K562 (cell line): ENCODE measurements around the gene ZNF219. TPM values are rescaled to one million over a fixed set of nuclear protein-coding genes. Genes with fewer than 3 reads are reported as not detected.

Experiments used
- ATAC-seq: fragments of 200-7000 bp; cut with Tn5 transposase; 3 replicates; pipeline ENCODE4 v1.9.1; 2020; ENCODE audit warnings: moderate library complexity
- BruUV-seq: library from RNA; stranded (reverse); fragments of 400-500 nt; replicated peaks from 2 replicates; lab custom pipeline; 2021; lab: Mats Ljungman, UMichigan
- CTCF ChIA-PET: fragments of 300-600 bp; formaldehyde crosslinking; extraction: SDS; loops from one replicate; lab custom pipeline; 2021; ENCODE audit warnings: low intra/inter-chr PET ratio; lab: Yijun Ruan, JAX
- POLR2A ChIA-PET: fragments of 300-600, 350-650 bp; sonication (Branson Sonifier 250); formaldehyde crosslinking; extraction: SDS; loops from one replicate; lab custom pipeline; 2021; ENCODE audit warnings: antibody characterized with exemption, inconsistent platforms; lab: Yijun Ruan, JAX
- DNase-seq, 4 experiments: peaks; one replicate each; pipeline versions ENCODE4 v3.0.0 to v3.0.0-alpha.2; 2011 to 2018; ENCODE audit warnings: low spot score in 3 of 4, mixed read lengths in 3 of 4; ENCODE audit errors: extremely low read depth in 1 of 4
- FAIRE-seq: peaks from 2 replicates; lab custom pipeline; 2011; peaks lifted over from hg19 to GRCh38; lab: Jason Lieb, UNC
- H2AFZ ChIP-seq: 2 replicates; pipeline ENCODE4 v1.6.0; 2011; ENCODE audit warnings: low read depth, low read length, control low read depth, inconsistent platforms
- H3K27ac ChIP-seq: fragments of 200-600 bp; 3 replicates; pipeline ENCODE4 v1.8.0; 2011; ENCODE audit warnings: low read depth, mild to moderate bottlenecking, control low read depth, inconsistent platforms, low read length, moderate library complexity, mixed read lengths; ENCODE audit errors: extremely low read depth
- H3K27me3 ChIP-seq, 2 experiments: fragments of 300-600 bp in 1 of 2; 2 replicates in 1 of 2; 3 replicates in 1 of 2; pipeline versions ENCODE4 v1.6.0 to v1.8.0; 2011; ENCODE audit warnings: inconsistent platforms in 2 of 2, low read length in 2 of 2, mild to moderate bottlenecking in 1 of 2, mixed read lengths in 1 of 2, moderate library complexity in 1 of 2; ENCODE audit not compliant: control insufficient read depth in 2 of 2, insufficient read depth in 2 of 2
- H3K36me3 ChIP-seq: fragments of 300-600 bp; 3 replicates; pipeline ENCODE4 v1.8.0; 2011; ENCODE audit warnings: mild to moderate bottlenecking, low read length, inconsistent platforms; ENCODE audit not compliant: control insufficient read depth, insufficient read depth
- H3K4me1 ChIP-seq, 2 experiments: fragments of 200-600 bp in 1 of 2; replicated peaks in 1 of 2; 2 replicates in 1 of 2; 3 replicates in 1 of 2; pipeline versions ENCODE4 v1.5.1 to v1.8.0; 2011; ENCODE audit warnings: inconsistent platforms in 2 of 2, low read length in 2 of 2, mild to moderate bottlenecking in 1 of 2, mixed read lengths in 1 of 2, moderate library complexity in 1 of 2; ENCODE audit not compliant: control insufficient read depth in 2 of 2, insufficient read depth in 2 of 2
- H3K4me2 ChIP-seq: 2 replicates; pipeline ENCODE4 v1.6.1; 2011; ENCODE audit warnings: low read length, control low read depth, inconsistent platforms, mixed read lengths; ENCODE audit not compliant: insufficient read depth
- H3K4me3 ChIP-seq: fragments of 200-600 bp; sonication (generic), shearing (Covaris generic); 2 replicates; pipeline ENCODE4 v1.5.1; 2016; ENCODE audit warnings: control low read depth, inconsistent platforms
- H3K79me2 ChIP-seq: fragments of 200-600 bp; 3 replicates; pipeline ENCODE4 v1.8.0; 2011; ENCODE audit warnings: low read length, inconsistent platforms; ENCODE audit not compliant: control insufficient read depth, insufficient read depth
- H3K9ac ChIP-seq, 2 experiments: 2 replicates each; pipeline versions ENCODE4 v1.6.0 to v1.6.1; 2011; ENCODE audit warnings: low read depth in 2 of 2, low read length in 2 of 2, control low read depth in 1 of 2, inconsistent platforms in 1 of 2, mild to moderate bottlenecking in 1 of 2, mixed read lengths in 1 of 2; ENCODE audit not compliant: insufficient read depth in 1 of 2
- H3K9me1 ChIP-seq: one replicate; pipeline ENCODE4 v1.6.0; 2011; ENCODE audit warnings: inconsistent platforms, mild to moderate bottlenecking, low read length, moderate library complexity; ENCODE audit not compliant: control insufficient read depth, insufficient read depth
- H3K9me3 ChIP-seq: replicated peaks from 2 replicates; pipeline ENCODE4 v1.5.1; 2011; ENCODE audit warnings: low read depth, low read length, inconsistent platforms; ENCODE audit not compliant: control insufficient read depth, insufficient read depth
- H4K20me1 ChIP-seq: replicated peaks from 2 replicates; pipeline ENCODE4 v1.6.1; 2011; ENCODE audit warnings: low read length, inconsistent platforms, mixed read lengths; ENCODE audit not compliant: control insufficient read depth, insufficient read depth
- ARHGAP35 ChIP-seq: fragments of 450-650 bp; IDR thresholded peaks from 2 replicates; pipeline ENCODE4 v1.6.1; 2018; ENCODE audit not compliant: partially characterized antibody
- CC2D1A ChIP-seq: fragments of 450-650 bp; IDR thresholded peaks from 2 replicates; pipeline ENCODE4 v1.6.1; 2017; ENCODE audit warnings: mild to moderate bottlenecking
- HBP1 ChIP-seq: fragments of 450-650 bp; formaldehyde crosslinking; IDR thresholded peaks from 2 replicates; pipeline ENCODE4 v1.4.0; 2022; ENCODE audit warnings: missing genetic modification characterization
- HDAC1 ChIP-seq, 2 experiments: fragments of 450-650 bp; IDR thresholded peaks; 2 replicates each; pipeline ENCODE4 v1.6.1; 2016 to 2017; ENCODE audit warnings: inconsistent platforms in 1 of 2, mild to moderate bottlenecking in 1 of 2, moderate library complexity in 1 of 2
- HNRNPL ChIP-seq: fragments of 200-400 bp; formaldehyde crosslinking; IDR thresholded peaks from 2 replicates; pipeline ENCODE4 v1.6.1; 2017; ENCODE audit warnings: low read depth, mild to moderate bottlenecking, low read length
- POLR2H ChIP-seq: IDR thresholded peaks from 2 replicates; pipeline ENCODE4 v1.6.1; 2016; ENCODE audit warnings: missing genetic modification characterization, low read depth, mild to moderate bottlenecking, control low read depth, missing compliant biosample characterization, moderate library complexity
- PREB ChIP-seq: sonication (generic); formaldehyde crosslinking; IDR thresholded peaks from 2 replicates; pipeline ENCODE4 v1.8.1; 2023; ENCODE audit warnings: mild to moderate bottlenecking, missing genetic modification reagents
- RBFOX2 ChIP-seq: fragments of 200-400 bp; formaldehyde crosslinking; IDR thresholded peaks from 2 replicates; pipeline ENCODE4 v1.6.1; 2017; ENCODE audit warnings: low read depth, mild to moderate bottlenecking, low read length, moderate library complexity
- SMARCB1 ChIP-seq: IDR thresholded peaks from 2 replicates; pipeline ENCODE4 v1.6.1; 2011; ENCODE audit warnings: improper control_type of control experiment, low read depth; ENCODE audit not compliant: insufficient read length
- ZFPM2 ChIP-seq: fragments of 250-450 bp; sonication (Bioruptor Pico); IDR thresholded peaks from 2 replicates; pipeline ENCODE4 v1.5.1; 2022; ENCODE audit warnings: mild to moderate bottlenecking
- ZFX ChIP-seq: sonication (generic); formaldehyde crosslinking; IDR thresholded peaks from 2 replicates; pipeline ENCODE4 v1.8.0; 2022; ENCODE audit warnings: mild to moderate bottlenecking, missing genetic modification reagents, moderate library complexity
- ZNF121 ChIP-seq: sonication (generic); formaldehyde crosslinking; conservative IDR thresholded peaks from 2 replicates; pipeline ENCODE4 v1.8.0; 2022; ENCODE audit warnings: missing genetic modification reagents
- ZNF263 ChIP-seq: sonication (generic); formaldehyde crosslinking; IDR thresholded peaks from 2 replicates; pipeline ENCODE4 v1.8.0; 2022; ENCODE audit warnings: mild to moderate bottlenecking, missing genetic modification reagents, borderline replicate concordance
- ZNF507 ChIP-seq: conservative IDR thresholded peaks from 2 replicates; pipeline ENCODE4 v1.6.1; 2017; ENCODE audit warnings: missing genetic modification characterization, missing compliant biosample characterization
- ZNF785 ChIP-seq: fragments of 250-450 bp; sonication (Bioruptor Pico); IDR thresholded peaks from 2 replicates; pipeline ENCODE4 v1.4.0; 2020; ENCODE audit warnings: mild to moderate bottlenecking
- WGBS: fragments of 100-300 bp; shearing (Covaris generic); methylation state at CpG from one replicate; pipeline ENCODE4 v1.1.6; 2016; ENCODE audit warnings: low coverage, mixed read lengths; ENCODE audit not compliant: insufficient coverage; ENCODE audit errors: missing lambda C conversion rate; 5-methylcytosine and 5-hydroxymethylcytosine counted together
- in situ Hi-C: fragments of 300-500 bp; cut with MboI; formaldehyde crosslinking; loops from 4 replicates; pipeline ENCODE4 v1.15.0; 2018; ENCODE audit warnings: inconsistent platforms, mixed read lengths
- intact Hi-C: fragments of 100-400 bp; cut with micrococcal nuclease; formaldehyde crosslinking; loops from 2 replicates; pipeline ENCODE4 v1.14.2; 2022
- polyA plus RNA-seq, 8 experiments: library from polyadenylated mRNA; depleted of rRNA in 4 of 8; stranded (reverse) in 5 of 8; unstranded in 3 of 8; fragments of >200 nt; fragmentation: Nextera tagmentation in 2 of 8; fragmentation: Illumina TruSeq in 1 of 8; extraction: Ambion mirVana in 2 of 8; extraction: Trizol in 1 of 8; gene quantifications; 2 replicates each; pipeline versions ENCODE4 v1.2.1 to v1.2.3, GENCODE V29; 2011 to 2014; ENCODE audit warnings: inconsistent platforms in 1 of 8, missing spikeins in 1 of 8
- total RNA-seq, 7 experiments: library from RNA; depleted of rRNA in 6 of 7; stranded (reverse); fragments of >200 nt in 6 of 7; fragmentation: Illumina TruSeq in 2 of 7; extraction: Trizol in 2 of 7; gene quantifications; 2 replicates each; pipeline versions ENCODE4 v1.2.1 to v1.2.3, GENCODE V29; 2011 to 2021; ENCODE audit warnings: low replicate concordance in 1 of 7
- TF ChIP-seq, protein P1 (sequence below): sonication (generic); formaldehyde crosslinking; IDR thresholded peaks from 2 replicates; pipeline ENCODE4 v1.5.0; 2020; ENCODE audit warnings: missing genetic modification reagents

Gene ZNF219
- total and polyA plus RNA-seq, 9 of the 15 experiments (the other 6 are each of a cell fraction or from before 2014, with no cell fraction given) = 0.29 to 10.6 (median 2.8) TPM

DNA sequence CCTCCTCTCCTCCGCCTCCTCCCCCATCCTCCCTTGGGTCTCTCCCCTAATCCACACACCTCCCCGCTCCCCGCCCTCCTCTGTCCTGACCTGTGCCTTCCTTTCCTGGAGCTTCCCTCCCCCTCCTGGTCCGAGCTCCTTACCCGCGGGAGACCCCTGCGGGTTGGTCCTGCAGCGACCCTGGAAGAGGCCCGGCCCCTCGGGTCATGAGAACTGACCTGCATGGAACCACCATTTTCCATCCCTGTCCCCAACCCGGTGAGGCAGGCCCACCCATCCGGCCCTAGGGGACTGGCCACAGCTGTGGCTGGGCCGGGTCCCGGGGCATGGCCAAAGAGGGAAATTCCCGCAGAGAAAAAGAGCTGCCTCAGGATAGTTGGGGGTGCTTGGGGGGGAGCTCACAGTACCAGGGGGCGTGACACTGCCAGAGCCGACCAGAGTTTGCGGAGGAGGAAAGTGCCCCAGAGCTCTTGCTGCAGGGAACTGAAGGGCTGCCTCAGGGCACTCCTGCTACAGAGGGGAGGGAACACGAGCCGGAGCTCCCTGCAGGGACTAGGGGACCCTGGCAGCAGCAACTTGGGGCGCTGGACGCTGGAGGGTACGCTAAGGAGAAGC is 27.7 kb downstream of the ZNF219 start:
- intact Hi-C loops (no loop called here), in situ Hi-C loops (no loop called here)
- WGBS = 14% methylated on average over 8 of the region's 23 CpGs
- Histone ChIP-seq H3K4me3 (peak overlapping the region; percentile 41), H3K79me2 (no peaks in the 10 kb centered on the region; the same call in 2 of the 3 replicates), H3K9ac (peak overlapping the region; percentile 38 to 91; a peak in 3 of 4 replicates), H3K36me3 (no peaks in the 10 kb centered on the region), H3K27ac (no peak overlapping the region; the same call in 2 of the 3 replicates), H3K9me1 (no peaks in the 10 kb centered on the region), H3K9me3 (no peaks in the 10 kb centered on the region), H3K4me2 (peak overlapping the region; percentile 72), H2AFZ (peak overlapping the region; percentile 87), H3K27me3 (no peaks in the 10 kb centered on the region), H3K4me1 (peaks cover 2 to 41% of the 10 kb centered on the region in 2 experiments; a peak in 3 of 5 replicates), H4K20me1 (no peaks in the 10 kb centered on the region)
- peak in 3 of 4 experiments; percentile 22 to 38 (median 36) for DNase-seq
- peak; percentile 4; the same call in 2 of the 3 replicates for ATAC-seq
- TSS peak; percentile 36 for BruUV-seq
- TF ChIP-seq ARHGAP35 (no peak), SMARCB1 (no peak), HDAC1 (IDR thresholded peaks at IDR 0.05) (0 out of 4 replicates have a peak, but pooled peaks of 1 of the 2 experiments have one; percentile 45), RBFOX2 (peak; percentile 36; the same call in 1 of the 2 replicates), ZFX (CRISPR knock-in tag) (0 out of 2 replicates have a peak, but pooled peaks have one; percentile 3), HNRNPL (no peak), HBP1 (CRISPR knock-in tag) (no peak), PREB (CRISPR knock-in tag) (no peak), ZNF785 (CRISPR knock-in tag) (no peak), CC2D1A (no peak), ZFPM2 (CRISPR knock-in tag) (no peak), POLR2H (tag) (no peak), ZNF121 (no peak), ZNF263 (CRISPR knock-in tag) (no peak), ZNF507 (tag) (no peak)
- TF ChIP-seq, protein P1, sequence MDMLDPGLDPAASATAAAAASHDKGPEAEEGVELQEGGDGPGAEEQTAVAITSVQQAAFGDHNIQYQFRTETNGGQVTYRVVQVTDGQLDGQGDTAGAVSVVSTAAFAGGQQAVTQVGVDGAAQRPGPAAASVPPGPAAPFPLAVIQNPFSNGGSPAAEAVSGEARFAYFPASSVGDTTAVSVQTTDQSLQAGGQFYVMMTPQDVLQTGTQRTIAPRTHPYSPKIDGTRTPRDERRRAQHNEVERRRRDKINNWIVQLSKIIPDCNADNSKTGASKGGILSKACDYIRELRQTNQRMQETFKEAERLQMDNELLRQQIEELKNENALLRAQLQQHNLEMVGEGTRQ (CRISPR knock-in tag) = no peak
- ChIA-PET CTCF (interaction anchor here (1.9 to 4.6 kb wide), 2 partner anchors 21 to 35 kb away, joined by 10 to 54 read pairs; no protein-coding TSS in a partner anchor), POLR2A (interaction anchor here (0.6 to 2.0 kb wide), 10 partner anchors 9 to 121 kb away, joined by 3 to 6 read pairs (median 4); partner anchors contain the start of gene RNASE8)
- FAIRE-seq = no peak
